ENCODE data around the gene HMCN1.

The HMCN1 gene

GRCh38 chr1:186044079-186044685, 310.0 kb downstream of the HMCN1 start:
- no peak for FAIRE-seq

- no peak for FAIRE-seq
These were observed 312.4 kb downstream of the HMCN1 start for GRCh38 chr1:186046437-186047211.

- FAIRE-seq, result no peak
These were observed 316.2 kb downstream of the HMCN1 start for GRCh38 chr1:186050360-186050759.

GRCh38 chr1:186054003-186054402, 319.8 kb downstream of the HMCN1 start:
- FAIRE-seq, result no peak

- no peak for FAIRE-seq
These were observed 320.7 kb downstream of the HMCN1 start for GRCh38 chr1:186054932-186055331.

GRCh38 chr1:186055846-186056245, 321.7 kb downstream of the HMCN1 start:
- no peak for FAIRE-seq

GRCh38 chr1:186057086-186057485, 322.9 kb downstream of the HMCN1 start:
- FAIRE-seq, result no peak

GRCh38 chr1:186059311-186059710, 325.1 kb downstream of the HMCN1 start:
- no peak for FAIRE-seq

- no peak for FAIRE-seq
These were observed 325.6 kb downstream of the HMCN1 start for GRCh38 chr1:186059752-186060151.

- no peak for FAIRE-seq
These were observed 326.0 kb downstream of the HMCN1 start for GRCh38 chr1:186060226-186060625.

- no peak for FAIRE-seq
These were observed 329.0 kb downstream of the HMCN1 start for GRCh38 chr1:186063091-186063657.

GRCh38 chr1:186066411-186066810, 332.2 kb downstream of the HMCN1 start:
- no peak for FAIRE-seq

- no peak for FAIRE-seq
These were observed 339.5 kb downstream of the HMCN1 start for GRCh38 chr1:186073697-186074096.

GRCh38 chr1:186076006-186076405, 341.8 kb downstream of the HMCN1 start:
- no peak for FAIRE-seq

GRCh38 chr1:186078245-186078644, 344.1 kb downstream of the HMCN1 start:
- no peak for FAIRE-seq

- FAIRE-seq, result no peak
These were observed 345.0 kb downstream of the HMCN1 start for GRCh38 chr1:186079084-186079684.

- FAIRE-seq, result peak; percentile 37
These were observed 348.2 kb downstream of the HMCN1 start for GRCh38 chr1:186082235-186082937.

- FAIRE-seq, result no peak
These were observed 352.4 kb downstream of the HMCN1 start for GRCh38 chr1:186086583-186086982.

GRCh38 chr1:186089940-186090339, 355.7 kb downstream of the HMCN1 start:
- FAIRE-seq, result no peak

- no peak for FAIRE-seq
These were observed 357.1 kb downstream of the HMCN1 start for GRCh38 chr1:186091222-186091720.

- peak; percentile 26 for FAIRE-seq
These were observed 359.2 kb downstream of the HMCN1 start for GRCh38 chr1:186093437-186093836.

GRCh38 chr1:186094172-186094571, 360.0 kb downstream of the HMCN1 start:
- no peak for FAIRE-seq

Data from TTC549 (cell line).